Stimulated activated CD8-positive, alpha-beta memory T cell treated with anti-CD3 and anti-CD28 coated beads, Interleukin-4, amount 100 ng/mL, for 24 hours (primary cell): Measurements from ENCODE around the gene PHAX.
"Not testable (repeated sequence)": the region's sequence is repeated elsewhere in the genome, so short reads cannot be mapped to it uniquely, and the experiment has no call there.

Experiments used
- DNase-seq: peaks from one replicate; pipeline ENCODE4 v3.0.0-alpha.2; 2020; ENCODE audit warnings: low read depth

PHAX gene

GRCh38 chr5:126600631-126601511 is at the start of gene PHAX:
Gene PHAX (plus strand): TSS chr5:126600947. CDS start chr5:126600963, 16 bp downstream.
- peak; percentile 64 for DNase-seq

GRCh38 chr5:126552614-126553013 is 48.1 kb upstream of the PHAX start:
- no peak for DNase-seq

GRCh38 chr5:126555101-126555500 is 45.6 kb upstream of the PHAX start:
- not testable (repeated sequence) for DNase-seq

GRCh38 chr5:126561908-126562307 is 38.8 kb upstream of the PHAX start:
- no peak for DNase-seq

- DNase-seq, result no peak
These were observed 37.9 kb upstream of the PHAX start for GRCh38 chr5:126562823-126563222.

- DNase-seq, result no peak
These were observed 32.5 kb upstream of the PHAX start for GRCh38 chr5:126568206-126568755.

- no peak for DNase-seq
These were observed 25.1 kb upstream of the PHAX start for GRCh38 chr5:126575644-126576043.

GRCh38 chr5:126576974-126577373 is 23.8 kb upstream of the PHAX start:
- DNase-seq, result no peak

GRCh38 chr5:126577415-126577814 is 23.3 kb upstream of the PHAX start:
- no peak for DNase-seq

- DNase-seq, result no peak
These were observed 21.0 kb upstream of the PHAX start for GRCh38 chr5:126579716-126580115.

- DNase-seq, result no peak
These were observed 17.0 kb upstream of the PHAX start for GRCh38 chr5:126583761-126584160.

GRCh38 chr5:126587551-126588390 is 13.0 kb upstream of the PHAX start:
- no peak for DNase-seq

- DNase-seq, result no peak
These were observed 11.0 kb upstream of the PHAX start for GRCh38 chr5:126589536-126590297.

GRCh38 chr5:126591549-126591948 is 9.2 kb upstream of the PHAX start:
- DNase-seq, result no peak

- DNase-seq, result peak; percentile 42
These were observed 5.8 kb upstream of the PHAX start, which contains the start of gene ALDH7A1 for GRCh38 chr5:126594748-126595485. Gene ALDH7A1 (minus strand): TSS chr5:126595219. CDS start chr5:126595198, 21 bp downstream.

GRCh38 chr5:126595486-126596083 is 5.2 kb upstream of the PHAX start:
- no peak for DNase-seq

- no peak for DNase-seq
These were observed 3.6 kb upstream of the PHAX start for GRCh38 chr5:126597156-126597555.

GRCh38 chr5:126599499-126599898 is 1.2 kb upstream of the PHAX start:
- DNase-seq, result no peak

- not testable (repeated sequence) for DNase-seq
These were observed 646 bp upstream of the PHAX start for GRCh38 chr5:126599971-126600630.

GRCh38 chr5:126603402-126603991 is 2.8 kb downstream of the PHAX start:
- DNase-seq, result no peak
